Kidney (tissue), 14 donors: ENCODE data around the gene TTC7B. TPM values are rescaled to one million over a fixed set of nuclear protein-coding genes. Genes with fewer than 3 reads are reported as not detected.

Experiments used
- DNase-seq, 5 donors: peaks; one replicate each; pipeline ENCODE4 v3.0.0-alpha.2; 2013 to 2020
- FAIRE-seq: peaks from 2 replicates; lab custom pipeline; 2012; peaks lifted over from hg19 to GRCh38; lab: Jason Lieb, UNC
- H3K27ac ChIP-seq, 2 donors: one replicate each; pipeline ENCODE4 v1.7.0; 2013; ENCODE audit warnings: low read depth in 2 of 2, low read length in 2 of 2, inconsistent platforms in 1 of 2
- H3K27me3 ChIP-seq: one replicate; pipeline ENCODE4 v1.7.1; 2013; ENCODE audit warnings: low read length, inconsistent platforms; ENCODE audit not compliant: control insufficient read depth, insufficient read depth
- H3K36me3 ChIP-seq, 3 donors: one replicate each; pipeline versions ENCODE4 v1.7.0 to v1.7.1; 2013; ENCODE audit warnings: low read length in 3 of 3, control low read depth in 1 of 3, inconsistent platforms in 1 of 3; ENCODE audit not compliant: insufficient read depth in 3 of 3, control insufficient read depth in 2 of 3
- H3K4me1 ChIP-seq, 3 donors: one replicate each; pipeline versions ENCODE4 v1.7.0 to v1.7.1; 2013; ENCODE audit warnings: low read length in 3 of 3, inconsistent platforms in 1 of 3, low read depth in 1 of 3; ENCODE audit not compliant: control insufficient read depth in 2 of 3, insufficient read depth in 2 of 3
- H3K4me3 ChIP-seq, 3 donors: one replicate each; pipeline versions ENCODE4 v1.7.0 to v1.8.1; 2013; ENCODE audit warnings: low read length in 3 of 3, control low read depth in 1 of 3, inconsistent platforms in 1 of 3
- H3K9ac ChIP-seq, 3 donors: one replicate each; pipeline versions ENCODE4 v1.7.0 to v1.7.1; 2013; ENCODE audit warnings: low read length in 3 of 3, control low read depth in 1 of 3, inconsistent platforms in 1 of 3
- H3K9me3 ChIP-seq, 3 donors: one replicate each; pipeline versions ENCODE4 v1.7.0 to v1.7.1; 2013; ENCODE audit warnings: low read length in 3 of 3, control low read depth in 1 of 3, inconsistent platforms in 1 of 3; ENCODE audit not compliant: control insufficient read depth in 2 of 3, insufficient read depth in 1 of 3
- intact Hi-C: fragments of 100-400 bp; cut with DNase I; formaldehyde crosslinking; loops from one replicate; pipeline ENCODE4 v1.11.1; 2022
- polyA plus RNA-seq: library from polyadenylated mRNA; stranded (reverse); fragments of 350-450 nt; fragmentation: Illumina TruSeq; extraction: RNeasy Lipid Tissue Mini Kit (QIAGEN cat#74804); gene quantifications from one replicate; pipeline ENCODE4 v1.2.3, GENCODE V29; 2014; ENCODE audit warnings: low read depth, low replicate concordance; ENCODE audit not compliant: insufficient read depth
- total RNA-seq: library from RNA; stranded (reverse); fragmentation: NEBNext Ultra II Directional; extraction: Animal tissue kit (Norgen Biotek cat#: 25700); gene quantifications from one replicate; pipeline ENCODE4 v1.2.1, GENCODE V29; 2021
- TF ChIP-seq, protein P1 (sequence below): IDR thresholded peaks from 3 replicates; pipeline ENCODE4 v1.5.1; 2012; ENCODE audit warnings: mild to moderate bottlenecking, moderate library complexity, borderline replicate concordance; ENCODE audit not compliant: insufficient read depth; ENCODE audit errors: extremely low read depth
- donor health status: control.
- donor health status: control.
- donor health status: control.
- donor health status: control.
- donor health status: control.
- donor health status: DM: yes; HTN: yes; CAD: no.
- donor health status: Normal renal cell carcinoma (clear cell type).

TTC7B gene
- total and polyA plus RNA-seq, 2 donors from 2014 or later: 23.4 to 48.3 TPM

DNA sequence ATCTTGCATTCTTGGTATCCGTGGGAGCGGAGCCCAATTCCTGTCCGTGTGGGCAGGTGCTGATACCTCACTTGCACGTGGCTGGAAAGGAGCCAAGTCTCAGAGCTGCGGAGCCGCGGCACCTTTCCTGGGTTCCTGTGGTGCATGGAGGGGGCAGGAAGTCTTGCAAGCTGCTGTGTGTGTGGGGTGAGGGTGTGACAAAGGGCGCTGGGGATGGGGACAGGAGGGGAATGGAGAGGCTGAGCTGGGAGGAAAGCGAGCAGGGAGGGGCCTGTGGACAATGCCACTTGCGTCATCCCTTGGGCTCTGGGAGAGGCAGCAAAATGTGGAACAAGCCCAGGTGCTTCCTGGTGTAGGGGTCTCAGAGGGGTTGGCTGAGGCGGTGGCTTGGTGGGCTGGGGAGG is 332.7 kb downstream of the TTC7B start:
- Histone ChIP-seq H3K27ac (no peak overlapping the region), H3K27me3 (no peaks in the 10 kb centered on the region), H3K36me3 (no peaks in the 10 kb centered on the region), H3K4me3 (no peak overlapping the region), H3K9ac (no peak overlapping the region), H3K4me1 (no peaks in the 10 kb centered on the region), H3K9me3 (no peaks in the 10 kb centered on the region)
- TF ChIP-seq, protein P1, sequence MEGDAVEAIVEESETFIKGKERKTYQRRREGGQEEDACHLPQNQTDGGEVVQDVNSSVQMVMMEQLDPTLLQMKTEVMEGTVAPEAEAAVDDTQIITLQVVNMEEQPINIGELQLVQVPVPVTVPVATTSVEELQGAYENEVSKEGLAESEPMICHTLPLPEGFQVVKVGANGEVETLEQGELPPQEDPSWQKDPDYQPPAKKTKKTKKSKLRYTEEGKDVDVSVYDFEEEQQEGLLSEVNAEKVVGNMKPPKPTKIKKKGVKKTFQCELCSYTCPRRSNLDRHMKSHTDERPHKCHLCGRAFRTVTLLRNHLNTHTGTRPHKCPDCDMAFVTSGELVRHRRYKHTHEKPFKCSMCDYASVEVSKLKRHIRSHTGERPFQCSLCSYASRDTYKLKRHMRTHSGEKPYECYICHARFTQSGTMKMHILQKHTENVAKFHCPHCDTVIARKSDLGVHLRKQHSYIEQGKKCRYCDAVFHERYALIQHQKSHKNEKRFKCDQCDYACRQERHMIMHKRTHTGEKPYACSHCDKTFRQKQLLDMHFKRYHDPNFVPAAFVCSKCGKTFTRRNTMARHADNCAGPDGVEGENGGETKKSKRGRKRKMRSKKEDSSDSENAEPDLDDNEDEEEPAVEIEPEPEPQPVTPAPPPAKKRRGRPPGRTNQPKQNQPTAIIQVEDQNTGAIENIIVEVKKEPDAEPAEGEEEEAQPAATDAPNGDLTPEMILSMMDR: no peak
- no peak for FAIRE-seq
- peak in 4 of 5 donors; percentile 26 to 70 (median 46) for DNase-seq
- intact Hi-C loops: no loop called here

DNA sequence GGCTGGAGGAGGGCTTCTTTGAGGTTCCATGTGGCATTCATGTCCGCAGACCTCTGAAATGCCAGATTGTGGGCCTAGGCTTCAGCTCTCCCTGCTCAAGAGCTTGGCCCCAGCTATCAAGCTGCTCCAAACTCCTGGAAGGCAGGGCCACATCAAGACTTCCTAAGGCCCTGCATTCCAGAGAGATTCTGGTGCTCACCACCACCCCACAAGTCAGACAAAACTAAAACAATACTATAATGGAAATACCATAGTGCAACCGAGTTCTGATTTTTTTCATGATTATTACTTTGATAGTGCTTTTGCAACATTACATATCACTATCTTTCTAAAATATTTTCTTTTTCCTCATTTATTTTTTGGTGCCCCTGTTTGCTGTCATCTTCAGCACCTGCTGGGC is 333.1 kb downstream of the TTC7B start:
- Histone ChIP-seq H3K27ac (no peak overlapping the region), H3K4me3 (no peak overlapping the region), H3K9ac (no peak overlapping the region), H3K9me3 (no peaks in the 10 kb centered on the region), H3K36me3 (no peaks in the 10 kb centered on the region), H3K27me3 (no peaks in the 10 kb centered on the region), H3K4me1 (no peaks in the 10 kb centered on the region)
- FAIRE-seq (no peak), DNase-seq (no peak)
- TF ChIP-seq, protein P1: no peak
- intact Hi-C loops: no loop called here

GRCh38 chr14:90475298-90475697 is 340.9 kb downstream of the TTC7B start:
- Histone ChIP-seq H3K27ac (no peak overlapping the region), H3K9me3 (peaks cover 0 to 7% (median 0%) of the 10 kb centered on the region in 3 donors), H3K9ac (no peak overlapping the region), H3K4me3 (no peak overlapping the region), H3K27me3 (no peaks in the 10 kb centered on the region), H3K4me1 (no peaks in the 10 kb centered on the region), H3K36me3 (no peaks in the 10 kb centered on the region)
- TF ChIP-seq, protein P1: no peak
- DNase-seq (no peak), FAIRE-seq (no peak)
- intact Hi-C loops: no loop called here

Other genes with a start within 250 kb of the TTC7B start
- gene RPS6KA5, start 244.2 kb upstream of the TTC7B start, total RNA-seq: 9.4 TPM
- gene RPS6KA5, start 244.2 kb upstream of the TTC7B start, polyA plus RNA-seq: 0.95 TPM